ENCODE results near the gene DUSP15.

- no peak for TF ChIP-seq CTCF (IDR thresholded peaks at IDR 0.05; ENCODE audit: low read length)
- TF ChIP-seq EZH2 (IDR thresholded peaks at IDR 0.05; ENCODE audit: borderline replicate concordance, low read length): no peak
Observed at GRCh38 chr20:31831771-31832306, 38.5 kb downstream of the DUSP15 start.
